ENCODE data around the gene ANO6.
A peak's percentile ranks its signal among the peaks of the same experiment; 100 is the strongest.
"Not testable (repeated sequence)": the region's sequence is repeated elsewhere in the genome, so short reads cannot be mapped to it uniquely, and the experiment has no call there.

The ANO6 gene

DNA sequence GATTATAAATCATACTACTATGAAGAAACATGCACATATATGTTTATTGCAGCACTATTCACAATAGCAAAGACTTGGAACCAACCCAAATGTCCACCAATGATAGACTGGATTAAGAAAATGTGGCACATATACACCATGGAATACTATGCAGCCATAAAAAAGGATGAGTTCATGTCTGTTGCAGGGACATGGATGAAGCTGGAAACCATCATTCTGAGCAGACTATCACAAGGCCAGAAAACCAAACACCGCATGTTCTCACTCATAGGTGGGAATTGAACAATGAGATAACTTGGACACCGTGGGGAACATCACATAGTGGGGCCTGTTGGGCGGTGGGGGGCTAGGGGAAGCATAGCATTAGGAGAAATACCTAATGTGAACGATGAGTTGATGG is 181.6 kb downstream of the ANO6 start:
- H3K4me1 Mint-ChIP-seq; H3K27ac Mint-ChIP-seq; ATAC-seq; DNase-seq (ENCODE audit: low spot score in 2 of 2); H3K4me3 Mint-ChIP-seq: not testable (repeated sequence)
- peaks cover 13% of the 10 kb centered on the region for H3K9me3 Mint-ChIP-seq
- H3K36me3 Mint-ChIP-seq, result peaks cover 19% of the 10 kb centered on the region

- no peak for ATAC-seq
Measured at GRCh38 chr12:45398552-45398951, 182.7 kb downstream of the ANO6 start.

DNA sequence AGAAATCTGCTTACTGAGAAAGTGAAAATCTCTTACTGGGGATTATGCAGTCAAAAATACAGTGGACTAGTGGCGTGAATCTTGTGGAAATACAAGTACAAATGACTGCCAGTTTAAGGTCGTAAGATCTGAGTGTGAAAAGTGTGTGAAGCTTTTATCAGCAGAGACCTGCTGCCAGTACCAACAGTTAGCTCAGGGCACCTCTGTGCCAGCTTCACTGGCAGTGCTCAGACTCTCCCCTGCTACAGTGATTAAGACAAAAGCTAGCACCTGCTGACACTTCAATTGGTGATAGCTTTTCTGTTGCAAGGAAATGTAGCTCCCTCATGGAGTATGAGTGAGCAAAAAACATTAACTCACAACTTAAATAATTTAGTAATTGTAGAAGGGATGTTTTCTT is 185.1 kb downstream of the ANO6 start:
- no peak for DNase-seq (ENCODE audit: low spot score in 2 of 2)
- Mint-ChIP-seq H3K36me3 (peaks cover 47% of the 10 kb centered on the region), H3K9me3 (no peaks in the 10 kb centered on the region), H3K4me3 (no peak overlapping the region), H3K27ac (no peak overlapping the region), H3K4me1 (no peaks in the 10 kb centered on the region)
- ATAC-seq, result no peak

More at GRCh38 chr12:45398552-45398951, 182.7 kb downstream of the ANO6 start:
- no peaks in the 10 kb centered on the region for H3K4me1 Mint-ChIP-seq
- peaks cover 10% of the 10 kb centered on the region for H3K9me3 Mint-ChIP-seq
- H3K4me3 Mint-ChIP-seq, result no peak overlapping the region
- no peak overlapping the region for H3K27ac Mint-ChIP-seq
- no peak for DNase-seq (ENCODE audit: low spot score in 2 of 2)
- H3K36me3 Mint-ChIP-seq, result peaks cover 26% of the 10 kb centered on the region

DNA sequence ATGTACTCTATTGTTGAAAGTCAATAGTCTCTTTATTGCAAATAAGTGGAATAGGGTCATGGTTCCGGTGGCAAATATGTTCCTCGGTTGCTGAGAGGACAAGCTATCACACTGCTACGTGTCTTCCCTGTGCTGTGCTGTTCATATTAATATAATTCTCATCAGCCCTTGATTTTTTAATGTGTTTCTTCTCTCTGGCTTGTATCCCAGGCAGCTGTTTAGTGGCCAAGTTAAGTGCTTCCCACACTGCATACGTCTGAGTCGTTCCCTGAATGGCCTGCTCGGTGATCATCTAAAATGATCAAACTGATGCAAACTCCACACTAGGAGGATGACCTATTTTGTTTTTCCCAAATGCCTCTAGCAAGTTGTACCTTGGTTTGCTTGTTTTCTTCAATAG is 186.4 kb downstream of the ANO6 start:
- no peak overlapping the region for H3K4me3 Mint-ChIP-seq
- no peak overlapping the region for H3K27ac Mint-ChIP-seq
- ATAC-seq (no peak), DNase-seq (ENCODE audit: low spot score in 2 of 2) (no peak)
- no peaks in the 10 kb centered on the region for H3K9me3 Mint-ChIP-seq
- H3K4me1 Mint-ChIP-seq, result no peaks in the 10 kb centered on the region
- H3K36me3 Mint-ChIP-seq, result peaks cover 59% of the 10 kb centered on the region

GRCh38 chr12:45406988-45407850 is 191.3 kb downstream of the ANO6 start:
- no peaks in the 10 kb centered on the region for H3K9me3 Mint-ChIP-seq
- no peak overlapping the region for H3K27ac Mint-ChIP-seq
- peaks cover 73% of the 10 kb centered on the region for H3K36me3 Mint-ChIP-seq
- no peak overlapping the region for H3K4me3 Mint-ChIP-seq
- DNase-seq (ENCODE audit: low spot score in 2 of 2) (no peak), ATAC-seq (no peak)
- H3K4me1 Mint-ChIP-seq, result no peaks in the 10 kb centered on the region

- no peaks in the 10 kb centered on the region for H3K9me3 Mint-ChIP-seq
- H3K36me3 Mint-ChIP-seq, result peaks cover 64% of the 10 kb centered on the region
Measured at GRCh38 chr12:45407981-45408728, 192.3 kb downstream of the ANO6 start.

GRCh38 chr12:45408729-45409114 is 192.8 kb downstream of the ANO6 start:
- Mint-ChIP-seq H3K36me3 (peaks cover 58% of the 10 kb centered on the region), H3K9me3 (no peaks in the 10 kb centered on the region), H3K4me3 (no peak overlapping the region), H3K4me1 (no peaks in the 10 kb centered on the region), H3K27ac (peak overlapping the region; percentile 29)
- ATAC-seq (no peak), DNase-seq (ENCODE audit: low spot score in 2 of 2) (no peak)

More at GRCh38 chr12:45407981-45408728, 192.3 kb downstream of the ANO6 start:
- Mint-ChIP-seq H3K4me1 (no peaks in the 10 kb centered on the region), H3K27ac (peak overlapping the region; percentile 29), H3K4me3 (no peak overlapping the region)
- ATAC-seq, result no peak
- no peak for DNase-seq (ENCODE audit: low spot score in 2 of 2)

GRCh38 chr12:45409966-45410365 is 194.1 kb downstream of the ANO6 start:
- H3K36me3 Mint-ChIP-seq, result peaks cover 46% of the 10 kb centered on the region
- ATAC-seq (no peak), DNase-seq (ENCODE audit: low spot score in 2 of 2) (no peak)
- H3K27ac Mint-ChIP-seq, result no peak overlapping the region
- no peaks in the 10 kb centered on the region for H3K4me1 Mint-ChIP-seq
- H3K4me3 Mint-ChIP-seq, result no peak overlapping the region
- no peaks in the 10 kb centered on the region for H3K9me3 Mint-ChIP-seq

DNA sequence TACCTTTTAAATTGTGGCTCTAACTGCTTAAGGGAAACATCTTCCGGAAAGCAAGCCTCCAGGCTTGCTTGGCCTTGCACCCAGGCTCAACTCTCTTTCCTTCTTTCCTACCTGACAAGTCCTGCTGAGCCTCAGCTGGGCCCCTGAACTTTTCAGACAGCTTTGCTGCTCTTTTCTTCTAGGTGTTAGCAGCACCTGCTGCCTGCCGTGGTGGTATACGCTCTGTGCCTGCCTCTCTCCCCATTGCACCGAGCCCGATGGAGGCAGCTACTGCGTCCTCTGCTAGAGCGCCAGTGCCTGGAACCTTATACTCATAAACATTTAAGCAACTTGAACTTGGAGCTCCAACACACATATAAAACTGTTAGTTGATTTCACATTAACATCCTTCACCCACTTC is 195.7 kb downstream of the ANO6 start:
- no peaks in the 10 kb centered on the region for H3K9me3 Mint-ChIP-seq
- H3K4me3 Mint-ChIP-seq, result no peak overlapping the region
- no peak overlapping the region for H3K27ac Mint-ChIP-seq
- H3K36me3 Mint-ChIP-seq, result peaks cover 38% of the 10 kb centered on the region
- H3K4me1 Mint-ChIP-seq, result peaks cover 8% of the 10 kb centered on the region
- ATAC-seq (no peak), DNase-seq (ENCODE audit: low spot score in 2 of 2) (no peak)

- Mint-ChIP-seq H3K4me3 (no peak overlapping the region), H3K27ac (peak overlapping the region; percentile 67), H3K4me1 (peaks cover 8% of the 10 kb centered on the region), H3K9me3 (no peaks in the 10 kb centered on the region), H3K36me3 (peaks cover 30% of the 10 kb centered on the region)
- ATAC-seq, result peak; percentile 100
- peak; percentile 10 to 69 for DNase-seq (ENCODE audit: low spot score in 2 of 2)
Measured at GRCh38 chr12:45415393-45415817, 199.5 kb downstream of the ANO6 start.

DNA sequence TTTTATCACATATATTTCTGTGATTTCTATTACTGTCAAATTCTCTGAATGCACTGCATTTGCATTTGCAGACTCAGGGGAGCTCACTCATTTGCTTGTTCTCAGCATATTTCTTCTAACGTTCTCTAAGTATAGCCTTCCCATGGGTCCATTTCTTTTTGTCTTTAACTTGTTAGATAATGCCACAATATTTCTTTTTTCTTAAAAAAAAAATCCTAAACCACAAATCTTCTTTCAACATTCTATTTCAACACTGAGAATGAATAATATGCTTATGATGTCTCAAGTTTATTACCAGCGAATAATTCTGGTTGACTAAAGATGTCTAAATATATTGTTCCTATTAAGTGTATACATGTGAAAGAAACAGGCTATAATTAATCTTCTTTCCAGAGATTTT is 200.2 kb downstream of the ANO6 start:
- peaks cover 35% of the 10 kb centered on the region for H3K36me3 Mint-ChIP-seq
- no peak for DNase-seq (ENCODE audit: low spot score in 2 of 2)
- ATAC-seq, result no peak

DNA sequence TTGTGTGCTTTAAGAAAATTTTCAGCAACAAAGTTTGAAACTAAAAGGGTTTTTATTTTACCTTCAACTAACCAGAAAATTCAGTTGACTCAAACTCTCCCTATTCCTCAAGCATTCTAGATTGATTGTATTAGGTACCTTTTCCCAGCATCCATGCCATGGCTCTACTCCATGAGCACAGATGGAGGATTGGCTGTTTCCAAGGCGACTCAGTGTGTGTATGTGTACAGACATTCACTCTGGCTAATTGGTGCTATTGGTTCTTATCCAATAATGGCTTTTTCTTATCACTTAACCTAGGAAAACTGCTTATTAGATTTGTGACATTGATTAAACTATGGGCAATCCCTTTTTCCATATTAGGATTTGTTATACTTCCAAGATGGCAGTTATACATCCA is 202.6 kb downstream of the ANO6 start:
- Mint-ChIP-seq H3K4me3 (no peak overlapping the region), H3K4me1 (peaks cover 8% of the 10 kb centered on the region), H3K36me3 (peaks cover 48% of the 10 kb centered on the region), H3K27ac (no peak overlapping the region), H3K9me3 (no peaks in the 10 kb centered on the region)
- DNase-seq (ENCODE audit: low spot score in 2 of 2) (no peak), ATAC-seq (no peak)

More for the DNA sequence above, 200.2 kb downstream of the ANO6 start:
- H3K9me3 Mint-ChIP-seq, result no peaks in the 10 kb centered on the region
- no peak overlapping the region for H3K4me3 Mint-ChIP-seq
- H3K27ac Mint-ChIP-seq, result no peak overlapping the region
- H3K4me1 Mint-ChIP-seq, result peaks cover 8% of the 10 kb centered on the region

DNA sequence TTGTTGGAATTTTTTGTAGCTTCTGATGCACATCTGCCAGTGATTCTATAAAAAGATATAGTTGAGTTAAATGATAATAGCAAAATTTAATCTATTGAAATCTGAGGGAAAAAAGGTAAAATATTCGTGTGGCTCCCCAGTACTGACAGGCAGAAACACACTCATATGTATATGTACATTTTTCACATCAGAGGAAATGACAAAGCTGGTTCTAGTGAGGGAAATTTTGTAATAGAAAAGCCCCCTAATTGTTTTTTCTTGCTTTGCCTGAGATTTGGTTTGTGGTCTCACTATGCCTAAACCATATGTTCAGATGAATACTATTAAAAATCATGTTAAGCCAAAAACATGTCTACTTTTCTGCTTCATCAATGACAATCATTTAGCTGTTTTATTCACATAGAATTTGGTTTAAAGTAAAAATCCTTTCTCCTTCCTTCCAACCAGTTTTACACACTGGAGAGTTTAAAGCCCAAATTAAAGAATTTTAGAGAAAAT is 203.5 kb downstream of the ANO6 start:
- Mint-ChIP-seq H3K27ac (no peak overlapping the region), H3K36me3 (peaks cover 57% of the 10 kb centered on the region), H3K9me3 (no peaks in the 10 kb centered on the region), H3K4me1 (peaks cover 8% of the 10 kb centered on the region), H3K4me3 (no peak overlapping the region)
- DNase-seq (ENCODE audit: low spot score in 2 of 2) (no peak), ATAC-seq (no peak)

DNA sequence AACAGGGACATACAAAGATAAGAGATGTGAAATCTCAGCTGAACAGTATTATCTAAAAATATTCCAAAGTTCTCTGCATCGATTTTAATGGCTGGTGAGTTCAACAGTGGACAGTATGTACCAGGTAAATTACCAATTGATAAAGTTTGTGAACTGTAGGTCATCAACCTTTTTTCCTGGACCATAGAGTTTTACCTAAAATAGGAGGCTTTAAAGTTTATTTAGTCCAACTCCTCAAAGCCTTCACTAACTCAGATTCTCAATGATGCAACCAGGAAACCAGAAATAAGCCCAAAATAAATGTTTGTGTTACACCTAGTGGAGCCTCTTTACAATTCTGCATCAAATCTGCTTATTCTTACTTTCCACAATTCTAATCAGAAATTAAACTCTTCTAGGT is 205.8 kb downstream of the ANO6 start:
- Mint-ChIP-seq H3K36me3 (peaks cover 66% of the 10 kb centered on the region), H3K4me3 (no peak overlapping the region), H3K4me1 (no peaks in the 10 kb centered on the region), H3K27ac (no peak overlapping the region), H3K9me3 (no peaks in the 10 kb centered on the region)
- DNase-seq (ENCODE audit: low spot score in 2 of 2) (no peak), ATAC-seq (no peak)

GRCh38 chr12:45423931-45424330 is 208.0 kb downstream of the ANO6 start:
- H3K9me3 Mint-ChIP-seq, result no peaks in the 10 kb centered on the region
- H3K4me3 Mint-ChIP-seq, result no peak overlapping the region
- no peaks in the 10 kb centered on the region for H3K4me1 Mint-ChIP-seq
- no peak for DNase-seq (ENCODE audit: low spot score in 2 of 2)
- H3K36me3 Mint-ChIP-seq, result peaks cover 79% of the 10 kb centered on the region
- ATAC-seq, result peak; percentile 58
- H3K27ac Mint-ChIP-seq, result no peak overlapping the region

Measured in stimulated activated effector memory CD8-positive, alpha-beta T cell treated with anti-CD3 and anti-CD28 coated beads, Interleukin-12 subunit alpha, Interleukin-12 subunit beta, amount 100 ng/mL, for 72 hours (primary cell).